ENCODE data around the gene ERG. TPM values are rescaled to one million over a fixed set of nuclear protein-coding genes. Genes with fewer than 3 reads are reported as not detected.
A peak's percentile ranks its signal among the peaks of the same experiment; 100 is the strongest.

Gene ERG
- total RNA-seq, 2 experiments from 2014 or later: not detected

DNA sequence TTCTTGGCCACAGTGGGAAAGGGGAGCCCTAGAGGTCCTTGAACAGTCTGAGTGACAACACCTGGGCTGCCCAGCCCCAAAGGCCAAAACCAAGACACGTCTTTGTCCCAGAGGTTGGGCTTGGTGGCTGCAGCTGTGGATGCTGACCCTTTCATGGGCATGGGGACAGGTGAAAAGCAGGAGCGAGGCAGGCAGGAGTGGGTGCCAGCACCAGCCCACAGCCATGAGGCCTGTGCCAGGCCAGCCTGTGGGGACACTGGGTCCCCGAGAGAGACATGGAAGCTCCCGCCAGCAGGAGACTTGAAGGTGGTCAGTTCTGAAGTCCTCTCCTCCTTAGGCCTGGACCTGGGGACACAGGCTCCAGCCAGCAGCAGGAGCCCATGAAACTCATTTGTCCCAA is 142.9 kb downstream of the ERG start:
- Mint-ChIP-seq H3K9me3 (no peaks in the 10 kb centered on the region), H3K4me1 (ENCODE audit: low read depth) (peaks cover 17% of the 10 kb centered on the region), H3K4me3 (no peak overlapping the region), H3K36me3 (no peaks in the 10 kb centered on the region), H3K27me3 (peaks cover 11% of the 10 kb centered on the region), H3K27ac (no peak overlapping the region)
- intact Hi-C loops (cut with micrococcal nuclease): loop anchor here (10.0 kb wide), 1 partner anchor 681 kb away; no protein-coding TSS in a partner anchor
- ChIA-PET POLR2A (no interaction called here), CTCF (interaction anchor here (0.6 to 9.4 kb wide), 11 partner anchors 137 to 653 kb away, joined by 3 to 148 read pairs (median 8); no protein-coding TSS in a partner anchor)
- no peak for DNase-seq

DNA sequence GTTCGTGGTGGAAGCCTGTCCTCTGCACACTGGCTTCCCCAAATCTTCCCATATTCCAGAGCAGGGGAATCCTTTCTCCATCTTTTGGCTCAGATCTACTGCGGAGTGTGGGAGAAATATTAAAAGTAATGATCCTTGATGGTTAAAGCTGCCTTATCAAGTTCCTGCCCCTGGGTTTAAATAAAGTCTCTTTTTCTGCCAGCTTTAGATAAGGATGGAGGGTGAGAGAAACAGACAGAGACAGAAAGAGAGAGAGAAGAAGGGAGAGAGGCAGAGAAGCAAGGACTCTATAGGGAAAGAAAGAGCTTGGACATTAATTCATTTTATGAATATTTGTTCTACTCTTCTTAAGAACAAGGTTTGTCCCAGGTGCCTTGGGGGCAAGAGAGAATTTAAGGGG is 143.5 kb downstream of the ERG start:
- Mint-ChIP-seq H3K36me3 (no peaks in the 10 kb centered on the region), H3K9me3 (no peaks in the 10 kb centered on the region), H3K4me3 (no peak overlapping the region), H3K27ac (no peak overlapping the region), H3K4me1 (ENCODE audit: low read depth) (peaks cover 23% of the 10 kb centered on the region), H3K27me3 (peaks cover 8% of the 10 kb centered on the region)
- DNase-seq: no peak
- intact Hi-C loops (cut with micrococcal nuclease): loop anchor here (10.0 kb wide), 1 partner anchor 680 kb away; no protein-coding TSS in a partner anchor
- POLR2A ChIA-PET: no interaction called here
- CTCF ChIA-PET: interaction anchor here (1.0 to 9.4 kb wide), 9 partner anchors 136 to 652 kb away, joined by 3 to 148 read pairs (median 8); no protein-coding TSS in a partner anchor

DNA sequence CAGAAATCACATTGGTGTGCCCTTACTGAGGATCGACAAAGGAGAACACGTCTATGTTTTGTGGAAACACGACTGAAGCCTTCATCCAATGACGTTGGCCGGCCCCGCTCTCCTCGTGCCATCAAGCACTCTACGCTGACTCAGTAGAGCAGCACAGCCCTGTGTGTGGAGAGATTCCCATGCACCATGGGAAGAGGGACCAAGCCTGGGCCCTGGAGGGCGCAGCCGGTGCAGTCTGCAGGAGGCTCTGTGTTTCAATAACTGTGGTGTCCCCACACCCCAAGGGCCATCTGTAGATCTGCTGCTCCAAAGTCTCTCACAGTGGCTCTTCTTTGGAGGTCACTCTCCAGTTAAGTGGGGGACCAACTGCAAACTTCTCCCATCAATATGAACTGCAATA is 144.0 kb downstream of the ERG start:
- Mint-ChIP-seq H3K27ac (no peak overlapping the region), H3K27me3 (peaks cover 8% of the 10 kb centered on the region), H3K9me3 (no peaks in the 10 kb centered on the region), H3K36me3 (no peaks in the 10 kb centered on the region), H3K4me3 (no peak overlapping the region), H3K4me1 (ENCODE audit: low read depth) (peaks cover 26% of the 10 kb centered on the region)
- no peak for DNase-seq
- intact Hi-C loops (cut with micrococcal nuclease): loop anchor here (10.0 kb wide), 1 partner anchor 679 kb away; no protein-coding TSS in a partner anchor
- ChIA-PET CTCF (interaction anchor here (1.0 to 9.4 kb wide), 7 partner anchors 111 to 197 kb away, joined by 3 to 148 read pairs (median 19); no protein-coding TSS in a partner anchor), POLR2A (no interaction called here)

DNA sequence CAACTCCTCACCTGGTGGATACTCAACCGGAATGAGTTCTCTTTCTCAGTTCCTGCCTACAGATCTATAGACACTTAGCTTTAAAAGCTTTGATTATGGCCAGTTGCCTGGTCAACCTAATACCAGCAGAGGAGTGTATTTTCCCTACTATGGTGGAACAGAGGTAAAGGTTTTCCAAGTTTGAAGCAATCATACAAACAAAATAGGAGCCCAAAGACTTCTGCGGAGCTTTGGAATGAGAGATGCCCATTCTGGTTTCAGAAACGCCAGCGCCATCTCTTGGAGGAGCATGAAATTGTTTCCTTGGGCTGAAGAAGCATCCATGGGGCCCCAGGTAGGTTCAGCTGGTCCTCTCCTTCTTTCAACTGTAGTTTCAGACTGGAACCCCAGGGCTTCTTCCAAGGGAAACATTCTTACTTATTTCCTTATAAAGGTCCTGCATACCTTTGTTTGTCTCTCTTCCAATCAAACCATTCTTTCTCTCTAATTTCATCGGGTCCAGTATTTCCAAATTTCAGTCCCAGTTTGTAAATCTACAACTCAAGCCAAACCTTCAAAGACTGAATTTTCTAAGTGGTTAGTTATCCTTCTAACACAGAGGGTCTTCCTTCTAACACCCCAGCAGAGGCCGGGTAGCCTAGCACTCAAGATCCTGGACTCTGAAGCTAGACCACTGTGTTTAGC is 145.6 kb downstream of the ERG start:
- Mint-ChIP-seq H3K36me3 (no peaks in the 10 kb centered on the region), H3K9me3 (no peaks in the 10 kb centered on the region), H3K27me3 (peaks cover 4% of the 10 kb centered on the region), H3K27ac (no peak overlapping the region), H3K4me3 (no peak overlapping the region), H3K4me1 (ENCODE audit: low read depth) (peaks cover 40% of the 10 kb centered on the region)
- intact Hi-C loops (cut with micrococcal nuclease): loop anchor here (1.0 to 10.0 kb wide), 3 partner anchors 133 to 678 kb away; no protein-coding TSS in a partner anchor
- ChIA-PET POLR2A (no interaction called here), CTCF (interaction anchor here (0.7 to 9.4 kb wide), 31 partner anchors 24 to 678 kb away, joined by 3 to 148 read pairs (median 4); no protein-coding TSS in a partner anchor)
- DNase-seq: peak; percentile 64

DNA sequence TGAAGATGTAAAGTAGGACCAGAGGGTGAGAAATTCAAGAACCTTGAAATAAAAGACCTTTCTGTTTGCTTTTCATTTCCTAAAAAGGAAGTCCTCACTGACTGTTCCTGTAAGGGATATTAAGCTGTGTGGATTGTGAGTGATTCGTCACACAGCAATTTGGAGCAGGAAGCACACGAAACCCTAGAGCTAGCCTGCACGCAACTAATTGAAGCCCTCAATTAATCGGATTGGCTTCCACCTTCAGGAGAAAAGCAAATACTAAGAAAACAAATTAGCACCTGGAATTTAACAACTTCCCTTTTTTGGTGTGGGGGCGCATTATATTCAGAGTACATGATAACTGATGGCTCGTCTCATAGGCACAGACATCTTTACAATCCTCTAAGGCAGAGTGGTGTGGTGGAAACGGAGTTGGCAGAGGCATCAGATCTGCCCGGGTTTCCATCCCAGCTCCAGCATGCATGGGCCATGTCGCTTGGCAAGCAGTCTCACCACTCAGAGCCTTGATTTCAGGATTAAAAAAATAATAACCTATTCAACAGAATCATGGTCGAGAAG is 146.2 kb downstream of the ERG start:
- POLR2A ChIA-PET: no interaction called here
- intact Hi-C loops (cut with micrococcal nuclease): loop anchor here (1.0 to 10.0 kb wide), 3 partner anchors 133 to 677 kb away; no protein-coding TSS in a partner anchor
- Mint-ChIP-seq H3K4me1 (ENCODE audit: low read depth) (peaks cover 41% of the 10 kb centered on the region), H3K9me3 (no peaks in the 10 kb centered on the region), H3K36me3 (no peaks in the 10 kb centered on the region), H3K27ac (no peak overlapping the region), H3K4me3 (no peak overlapping the region), H3K27me3 (peaks cover 4% of the 10 kb centered on the region)
- CTCF ChIA-PET: interaction anchor here (0.6 to 9.4 kb wide), 31 partner anchors 23 to 678 kb away, joined by 3 to 148 read pairs (median 4); no protein-coding TSS in a partner anchor
- no peak for DNase-seq

DNA sequence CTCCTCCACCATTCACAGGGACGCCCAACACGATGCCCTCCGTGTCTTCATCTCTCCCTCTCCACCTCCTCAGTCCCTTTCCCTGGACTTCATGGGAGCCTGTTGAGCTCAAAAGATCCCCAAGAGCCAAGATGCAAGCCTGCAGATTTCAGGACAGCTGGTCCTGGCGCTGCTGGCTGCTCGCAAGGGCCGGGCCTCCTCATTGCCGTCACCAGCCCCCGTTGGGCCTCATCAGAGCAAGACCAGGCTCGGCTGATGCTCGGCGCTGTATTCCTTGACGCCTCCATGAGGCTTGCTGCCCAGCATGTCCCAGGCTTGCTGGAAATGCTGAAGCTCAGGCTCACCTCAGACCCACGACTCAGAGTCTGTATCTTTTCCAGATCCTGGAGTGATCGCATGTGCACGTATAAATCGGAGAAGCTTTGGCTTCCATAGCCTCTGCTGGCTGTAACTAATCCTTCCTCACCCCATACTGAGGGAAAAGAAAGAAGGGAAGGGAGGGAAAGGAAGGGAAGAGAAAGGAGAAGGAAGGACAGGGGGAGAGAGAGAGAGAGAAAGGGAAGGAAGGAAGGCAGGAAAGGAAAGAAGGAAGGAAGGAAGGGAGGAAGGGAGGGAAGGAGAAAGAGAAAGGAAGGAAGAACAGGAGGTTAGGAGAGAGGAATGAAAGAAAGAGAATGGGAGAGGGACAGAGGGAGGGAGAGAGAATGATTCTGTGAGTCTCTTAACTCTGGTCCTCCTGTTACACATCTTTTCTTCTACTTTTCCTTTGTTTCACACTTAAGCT is 146.9 kb downstream of the ERG start:
- no peaks in the 10 kb centered on the region for H3K9me3 Mint-ChIP-seq
- intact Hi-C loops (cut with micrococcal nuclease): loop anchor here (10.0 kb wide), 1 partner anchor 677 kb away; no protein-coding TSS in a partner anchor
- ChIA-PET POLR2A (no interaction called here), CTCF (interaction anchor here (0.6 to 9.4 kb wide), 19 partner anchors 23 to 872 kb away, joined by 3 to 148 read pairs (median 6); no protein-coding TSS in a partner anchor)
- no peak overlapping the region for H3K4me3 Mint-ChIP-seq
- H3K27me3 Mint-ChIP-seq: peaks cover 4% of the 10 kb centered on the region
- H3K27ac Mint-ChIP-seq: no peak overlapping the region
- no peak for DNase-seq
- H3K36me3 Mint-ChIP-seq: no peaks in the 10 kb centered on the region
- peaks cover 42% of the 10 kb centered on the region for H3K4me1 Mint-ChIP-seq (ENCODE audit: low read depth)

DNA sequence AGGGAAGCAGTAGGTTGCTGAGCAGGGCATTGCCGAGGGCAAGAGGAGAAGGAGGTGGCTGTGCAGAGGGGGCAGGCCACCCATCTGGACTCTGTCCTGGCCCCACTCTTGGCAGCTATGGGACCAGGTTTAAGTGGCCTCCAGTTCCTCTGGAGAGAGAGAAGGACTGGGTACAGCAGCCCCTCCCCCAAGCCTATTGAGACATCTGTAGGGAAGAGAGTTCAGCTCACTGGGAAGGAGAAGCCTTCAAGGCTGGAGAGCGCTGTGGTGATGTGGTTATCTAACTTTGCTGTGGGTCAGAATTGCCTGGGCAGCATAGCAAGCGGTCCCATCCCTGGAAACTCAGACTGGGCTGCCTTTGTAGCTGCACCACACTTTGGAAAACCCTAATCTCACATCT is 147.6 kb downstream of the ERG start:
- ChIA-PET POLR2A (no interaction called here), CTCF (interaction anchor here (0.9 to 9.4 kb wide), 6 partner anchors 132 to 639 kb away, joined by 3 to 148 read pairs (median 14); no protein-coding TSS in a partner anchor)
- no peak for DNase-seq
- Mint-ChIP-seq H3K9me3 (no peaks in the 10 kb centered on the region), H3K27ac (no peak overlapping the region), H3K4me1 (ENCODE audit: low read depth) (peaks cover 42% of the 10 kb centered on the region), H3K4me3 (no peak overlapping the region), H3K36me3 (no peaks in the 10 kb centered on the region), H3K27me3 (peaks cover 4% of the 10 kb centered on the region)
- intact Hi-C loops (cut with micrococcal nuclease): loop anchor here (10.0 kb wide), 1 partner anchor 676 kb away; no protein-coding TSS in a partner anchor

DNA sequence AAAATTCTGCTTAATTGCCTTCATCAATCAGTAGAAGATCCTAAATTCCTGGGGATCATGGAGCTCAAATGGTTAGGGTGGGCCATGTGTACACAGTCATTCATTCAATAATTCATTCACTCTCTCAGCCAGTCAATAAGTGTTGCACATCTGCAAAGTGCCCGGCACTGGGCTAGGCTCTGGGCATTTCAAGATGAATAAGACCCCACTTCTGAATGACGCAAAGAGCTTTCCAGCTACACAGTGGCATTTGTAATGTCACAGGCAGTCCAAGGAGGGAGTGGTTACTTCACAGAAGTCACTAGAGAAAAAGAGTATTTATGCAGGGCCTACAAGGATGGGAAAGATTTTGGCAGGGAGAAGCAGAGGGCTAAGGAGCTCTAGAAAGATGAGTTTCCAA is 148.3 kb downstream of the ERG start:
- peaks cover 2% of the 10 kb centered on the region for H3K27me3 Mint-ChIP-seq
- peaks cover 42% of the 10 kb centered on the region for H3K4me1 Mint-ChIP-seq (ENCODE audit: low read depth)
- no peaks in the 10 kb centered on the region for H3K9me3 Mint-ChIP-seq
- no peak overlapping the region for H3K4me3 Mint-ChIP-seq
- ChIA-PET CTCF (interaction anchor here (9.4 kb wide), 1 partner anchor 132 kb away, joined by 148 read pairs; no protein-coding TSS in a partner anchor), POLR2A (no interaction called here)
- H3K36me3 Mint-ChIP-seq: no peaks in the 10 kb centered on the region
- no peak for DNase-seq
- intact Hi-C loops (cut with micrococcal nuclease): loop anchor here (1.0 to 10.0 kb wide), 6 partner anchors 22 to 675 kb away; no protein-coding TSS in a partner anchor
- H3K27ac Mint-ChIP-seq: peak overlapping the region; percentile 14

DNA sequence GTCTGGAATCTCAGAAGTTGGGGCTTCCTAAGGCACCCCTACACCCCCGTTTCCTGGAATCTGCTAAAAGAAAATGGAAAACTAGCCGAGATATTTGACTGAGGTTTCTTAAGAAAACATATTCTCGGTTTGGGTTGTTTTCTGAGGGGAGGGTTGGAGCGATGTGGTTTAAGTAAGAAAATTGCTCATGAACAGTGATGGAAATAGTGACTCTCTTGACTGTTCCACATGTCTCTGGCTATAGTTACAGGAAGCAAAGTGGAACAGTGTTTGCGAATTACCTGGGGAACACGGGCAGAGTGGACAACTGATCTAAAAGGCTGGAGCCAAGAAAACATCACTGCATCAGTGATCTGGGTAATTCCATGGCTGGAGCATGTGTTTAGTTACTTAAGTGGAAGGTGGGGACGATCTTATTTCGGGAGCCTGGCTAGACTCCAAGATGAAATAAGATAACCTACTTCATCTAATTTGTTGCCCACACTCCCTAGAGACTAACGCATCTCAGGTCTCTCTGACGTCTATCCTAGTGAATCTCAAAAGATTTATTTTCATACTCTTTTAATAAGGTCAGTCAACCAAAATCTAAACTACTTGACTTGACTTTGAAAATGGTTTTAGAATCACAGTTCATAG is 149.0 kb downstream of the ERG start:
- DNase-seq: peak; percentile 44
- intact Hi-C loops (cut with micrococcal nuclease): loop anchor here (1.0 to 5.0 kb wide), 5 partner anchors 21 to 104 kb away; no protein-coding TSS in a partner anchor
- Mint-ChIP-seq H3K36me3 (no peaks in the 10 kb centered on the region), H3K27ac (peak overlapping the region; percentile 77), H3K4me1 (ENCODE audit: low read depth) (peaks cover 42% of the 10 kb centered on the region), H3K4me3 (peak overlapping the region; percentile 13), H3K9me3 (no peaks in the 10 kb centered on the region), H3K27me3 (peaks cover 2% of the 10 kb centered on the region)
- POLR2A ChIA-PET: interaction anchor here (0.8 kb wide), 1 partner anchor 21 kb away, joined by 3 read pairs; no protein-coding TSS in a partner anchor
- CTCF ChIA-PET: interaction anchor here (0.9 to 9.4 kb wide), 2 partner anchors 130 to 131 kb away, joined by 3 to 148 read pairs; no protein-coding TSS in a partner anchor

DNA sequence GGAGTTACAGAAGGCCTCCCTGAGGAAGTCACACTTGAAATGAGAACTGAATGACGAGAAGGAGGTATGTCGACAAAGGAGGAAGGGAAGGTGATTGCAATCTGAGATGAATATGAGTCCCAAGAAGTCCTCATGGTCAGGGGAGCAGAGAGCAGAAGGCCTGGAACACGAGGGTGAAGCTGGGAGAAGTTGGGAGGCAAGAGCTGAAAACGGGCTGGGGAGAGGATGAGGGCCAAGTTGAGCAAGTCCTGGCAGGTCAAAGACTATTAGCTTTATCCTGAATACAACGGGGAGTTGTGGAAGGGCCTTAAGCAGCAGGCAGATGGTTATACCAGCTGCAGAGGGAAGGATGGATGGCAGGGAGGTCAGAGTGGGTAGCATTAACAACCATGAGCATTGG is 152.0 kb downstream of the ERG start:
- no peaks in the 10 kb centered on the region for H3K9me3 Mint-ChIP-seq
- intact Hi-C loops (cut with micrococcal nuclease): loop anchor here (5.0 kb wide), 1 partner anchor 44 kb away; no protein-coding TSS in a partner anchor
- ChIA-PET POLR2A (no interaction called here), CTCF (interaction anchor here (0.7 kb wide), 1 partner anchor 11 kb away, joined by 3 read pairs; no protein-coding TSS in a partner anchor)
- H3K4me1 Mint-ChIP-seq (ENCODE audit: low read depth): peaks cover 29% of the 10 kb centered on the region
- H3K4me3 Mint-ChIP-seq: no peak overlapping the region
- H3K27ac Mint-ChIP-seq: no peak overlapping the region
- H3K36me3 Mint-ChIP-seq: no peaks in the 10 kb centered on the region
- H3K27me3 Mint-ChIP-seq: peaks cover under 1% of the 10 kb centered on the region
- no peak for DNase-seq

DNA sequence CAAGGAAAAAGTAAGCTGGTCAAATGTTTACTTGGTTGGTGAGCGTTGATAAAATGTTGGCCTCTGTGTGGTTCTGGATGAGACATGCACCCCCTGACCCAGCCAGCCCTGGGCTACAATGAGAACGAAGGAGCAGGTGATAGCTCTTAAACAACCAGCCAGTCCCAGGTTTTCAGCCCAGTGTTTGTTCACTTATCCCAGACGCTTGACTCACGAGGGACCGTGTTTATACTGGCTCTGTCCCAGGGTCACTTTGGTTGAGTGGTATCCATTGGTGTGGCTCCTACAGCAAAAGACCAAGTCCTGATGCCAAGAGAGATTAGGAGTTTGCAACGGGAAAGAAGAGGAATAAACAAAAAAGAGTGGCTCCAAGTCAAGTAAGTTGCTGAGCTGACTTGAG is 154.6 kb downstream of the ERG start:
- Mint-ChIP-seq H3K27me3 (no peaks in the 10 kb centered on the region), H3K27ac (no peak overlapping the region), H3K4me1 (ENCODE audit: low read depth) (peaks cover 11% of the 10 kb centered on the region), H3K4me3 (no peak overlapping the region), H3K36me3 (no peaks in the 10 kb centered on the region), H3K9me3 (no peaks in the 10 kb centered on the region)
- POLR2A ChIA-PET: no interaction called here
- CTCF ChIA-PET: interaction anchor here (1.8 kb wide), 1 partner anchor 125 kb away, joined by 4 read pairs; no protein-coding TSS in a partner anchor
- DNase-seq: no peak
- intact Hi-C loops (cut with micrococcal nuclease): no loop called here

Data from activated CD4-positive, alpha-beta memory T cell treated with anti-CD3 and anti-CD28 coated beads for 36 hours (primary cell).